Ovary (tissue), 9 donors: Measurements from ENCODE around the gene AKAP7. TPM values are rescaled to one million over a fixed set of nuclear protein-coding genes. Genes with fewer than 3 reads are reported as not detected.

Source experiments
- DNase-seq, 5 donors: peaks; one replicate each; pipeline ENCODE4 v3.0.0-alpha.2; 2019 to 2020
- H3K27ac ChIP-seq, 2 donors: fragments of 200-600 bp; one replicate each; pipeline versions ENCODE4 v1.5.1 to v1.8.0; 2019 to 2022
- H3K27me3 ChIP-seq: fragments of 200-600 bp; one replicate; pipeline ENCODE4 v1.8.0; 2022
- H3K36me3 ChIP-seq: fragments of 200-600 bp; sonication (generic); one replicate; pipeline ENCODE4 v1.5.1; 2019
- H3K4me1 ChIP-seq: one replicate; pipeline ENCODE4 v1.8.1; 2013; ENCODE audit warnings: mild to moderate bottlenecking, moderate library complexity; ENCODE audit not compliant: insufficient read depth
- H3K4me3 ChIP-seq: fragments of 200-600 bp; sonication (generic); one replicate; pipeline ENCODE4 v1.5.1; 2017
- H3K9me3 ChIP-seq, 2 donors: fragments of 200-600 bp in 1 of 2; sonication (generic) in 1 of 2; one replicate each; pipeline versions ENCODE4 v1.5.1 to v1.8.1; 2013 to 2019; ENCODE audit warnings: mild to moderate bottlenecking in 1 of 2, moderate library complexity in 1 of 2
- CTCF ChIP-seq, 3 donors: fragments of 450-650 bp in 2 of 3; fragments of 200-600 bp in 1 of 3; IDR thresholded peaks; one replicate each; pipeline versions ENCODE4 v1.5.1 to v1.8.0; 2016 to 2022; ENCODE audit warnings: antibody characterized with exemption in 3 of 3, mild to moderate bottlenecking in 1 of 3
- EP300 ChIP-seq: sonication (generic); formaldehyde crosslinking; IDR thresholded peaks from one replicate; pipeline ENCODE4 v1.6.1; 2017; ENCODE audit warnings: antibody characterized with exemption
- POLR2A ChIP-seq: fragments of 450-650 bp; IDR thresholded peaks from one replicate; pipeline ENCODE4 v1.6.1; 2017; ENCODE audit warnings: antibody characterized with exemption, mild to moderate bottlenecking, moderate library complexity
- WGBS, 3 donors: extraction: QIAGEN DNeasy Blood & Tissue Kit in 1 of 3; methylation state at CpG; one replicate each; pipeline versions ENCODE4 v1.1.5 to v1.1.7; 2013 to 2017; 5-methylcytosine and 5-hydroxymethylcytosine counted together
- intact Hi-C, 4 donors: fragments of 100-400 bp; cut with DNase I; formaldehyde crosslinking; loops; one replicate each; pipeline versions ENCODE4 v1.11.0 to v1.15.1; 2022 to 2023
- polyA plus RNA-seq, 2 donors: library from polyadenylated mRNA; stranded (reverse); fragments of 200-250 nt in 1 of 2; fragments of 350-450 nt in 1 of 2; fragmentation: Illumina TruSeq in 1 of 2; extraction: RNeasy Lipid Tissue Mini Kit (QIAGEN cat#74804) in 1 of 2; gene quantifications; one replicate each; pipeline ENCODE4 v1.2.3, GENCODE V29; 2013 to 2014
- total RNA-seq, 7 donors: library from RNA; depleted of rRNA in 2 of 7; stranded (reverse); fragments of >200 nt in 2 of 7; fragmentation: NEBNext Ultra II Directional in 3 of 7; extraction: Animal tissue kit (Norgen Biotek cat#: 25700) in 3 of 7; gene quantifications; one replicate each; pipeline versions ENCODE4 v1.1.0 to v1.2.4, GENCODE V29; 2016 to 2023
- donor health status: DM: no; HTN: no; CAD: no; lungs with moderate emphysema.
- donor health status: DM: no; HTN: no; CAD: no.
- donor health status: Bipolar disorder and iron deficiency.
- donor health status: DM: yes; HTN: yes; CAD: no.
- donor health status: DM: no; HTN: no; CAD: no.
- donor health status: DM: yes; HTN: yes; CAD: no.

Gene AKAP7
- total and polyA plus RNA-seq, 9 donors = 8.4 to 38.5 (median 31.1) TPM

- Histone ChIP-seq H3K4me3 (no peak overlapping the region), H3K36me3 (no peaks in the 10 kb centered on the region), H3K9me3 (no peaks in the 10 kb centered on the region), H3K27me3 (no peaks in the 10 kb centered on the region), H3K27ac (no peak overlapping the region), H3K4me1 (no peaks in the 10 kb centered on the region)
- DNase-seq = no peak
- intact Hi-C loops = no loop called here
- 94 to 98% (median 96%) methylated on average over 3 of the region's 3 CpGs for WGBS, 3 donors
- no peak for TF ChIP-seq CTCF (IDR thresholded peaks at IDR 0.05)
- TF ChIP-seq POLR2A = no peak
- no peak for TF ChIP-seq EP300
These were observed 134.5 kb downstream of the AKAP7 start for GRCh38 chr6:131269565-131270391.

GRCh38 chr6:131270534-131270933, 135.3 kb downstream of the AKAP7 start:
- no peak for DNase-seq
- H3K27me3 ChIP-seq = no peaks in the 10 kb centered on the region
- H3K36me3 ChIP-seq = no peaks in the 10 kb centered on the region
- H3K4me3 ChIP-seq = no peak overlapping the region
- H3K27ac ChIP-seq = no peak overlapping the region
- 97 to 100% (median 97%) methylated on average over 3 of the region's 3 CpGs for WGBS, 3 donors
- no peaks in the 10 kb centered on the region for H3K9me3 ChIP-seq
- intact Hi-C loops = no loop called here
- TF ChIP-seq CTCF (IDR thresholded peaks at IDR 0.05) (no peak), EP300 (no peak), POLR2A (no peak)
- no peaks in the 10 kb centered on the region for H3K4me1 ChIP-seq

- 97 to 99% (median 98%) methylated on average over 4 of the region's 4 CpGs for WGBS, 3 donors
- intact Hi-C loops = no loop called here
- Histone ChIP-seq H3K27ac (no peak overlapping the region), H3K27me3 (no peaks in the 10 kb centered on the region), H3K4me1 (no peaks in the 10 kb centered on the region), H3K4me3 (no peak overlapping the region), H3K36me3 (no peaks in the 10 kb centered on the region), H3K9me3 (no peaks in the 10 kb centered on the region)
- no peak for DNase-seq
- TF ChIP-seq POLR2A (no peak), CTCF (IDR thresholded peaks at IDR 0.05) (no peak), EP300 (no peak)
These were observed 140.0 kb downstream of the AKAP7 start for GRCh38 chr6:131275273-131275672.

- DNase-seq = no peak
- WGBS, 3 donors = 97 to 100% (median 98%) methylated on average over 1 of the region's 1 CpG
- Histone ChIP-seq H3K4me1 (no peaks in the 10 kb centered on the region), H3K4me3 (no peak overlapping the region), H3K27me3 (no peaks in the 10 kb centered on the region), H3K9me3 (no peaks in the 10 kb centered on the region), H3K27ac (no peak overlapping the region), H3K36me3 (no peaks in the 10 kb centered on the region)
- TF ChIP-seq CTCF (IDR thresholded peaks at IDR 0.05) = no peak
- intact Hi-C loops = no loop called here
These were observed 142.3 kb downstream of the AKAP7 start for GRCh38 chr6:131277591-131277990.
